GM23338 (cell line): ENCODE measurements around the gene POLDIP3. TPM values are rescaled to one million over a fixed set of nuclear protein-coding genes. Genes with fewer than 3 reads are reported as not detected.

ENCODE experiments used
- polyA plus RNA-seq: library from polyadenylated mRNA; unstranded; fragments of >200 nt; fragmentation: Nextera tagmentation; extraction: Ambion mirVana; gene quantifications from 2 replicates; pipeline ENCODE4 v1.2.1, GENCODE V29; 2016
- small RNA-seq: library from RNA; depleted of rRNA; stranded (forward); fragments of <200 nt; gene quantifications from one replicate; pipeline ENCODE3, GENCODE V24; 2014; ENCODE audit warnings: low replicate concordance
- total RNA-seq: library from RNA; depleted of rRNA; stranded (reverse); fragments of >200 nt; shearing (Covaris generic); gene quantifications from 2 replicates; pipeline ENCODE4 v1.2.3, GENCODE V29; 2014; rRNA removed

Gene POLDIP3
- total and polyA plus RNA-seq, 2 experiments from 2014 or later: 38.2 to 54.3 TPM

Small RNA genes within 50 kb of the gene (small RNA-seq; reads per million reads assigned to genes)
- 0.07 reads per million for gene RN7SKP80
- not detected for gene RNU6-513P

Other genes with a start within 250 kb of the POLDIP3 start
- 0.23 and 0.49 TPM in 2 replicates for gene NFAM1, start 182.5 kb downstream of the POLDIP3 start, total RNA-seq
- gene NFAM1, start 182.5 kb downstream of the POLDIP3 start, polyA plus RNA-seq: 0.09 and 0.11 TPM in 2 replicates
- gene RRP7A, start 95.1 kb downstream of the POLDIP3 start, total RNA-seq: 51.9 and 59.2 TPM in 2 replicates
- gene RRP7A, start 95.1 kb downstream of the POLDIP3 start, polyA plus RNA-seq: 48.1 and 48.9 TPM in 2 replicates
- gene SERHL2, start 60.9 kb downstream of the POLDIP3 start, total RNA-seq: 1.5 and 1.7 TPM in 2 replicates
- gene SERHL2, start 60.9 kb downstream of the POLDIP3 start, polyA plus RNA-seq: 2.1 TPM in 2 replicates
- gene ATP5MGL, start 25.7 kb upstream of the POLDIP3 start, total RNA-seq: not detected in 2 replicates
- 0.30 and 0.53 TPM in 2 replicates for gene ATP5MGL, start 25.7 kb upstream of the POLDIP3 start, polyA plus RNA-seq
- 66.4 and 76.2 TPM in 2 replicates for gene CYB5R3, start 34.5 kb upstream of the POLDIP3 start, total RNA-seq
- gene CYB5R3, start 34.5 kb upstream of the POLDIP3 start, polyA plus RNA-seq: 66.8 and 76.9 TPM in 2 replicates
- 12.7 and 16.2 TPM in 2 replicates for gene A4GALT, start 106.0 kb upstream of the POLDIP3 start, total RNA-seq
- gene A4GALT, start 106.0 kb upstream of the POLDIP3 start, polyA plus RNA-seq: 7.0 and 8.9 TPM in 2 replicates
- 17.7 and 19.1 TPM in 2 replicates for gene ARFGAP3, start 242.4 kb upstream of the POLDIP3 start, total RNA-seq
- gene ARFGAP3, start 242.4 kb upstream of the POLDIP3 start, polyA plus RNA-seq: 13.0 and 14.8 TPM in 2 replicates